GM18499 (cell line): ENCODE measurements around the gene STRIP1.

Experiments used
- ATAC-seq: cut with Tn5 transposase; IDR thresholded peaks from one replicate; pipeline ENCODE4 v1.9.1; 2021; ENCODE audit warnings: moderate number of reproducible peaks; ENCODE audit not compliant: insufficient read depth, unreplicated experiment

Gene STRIP1

GRCh38 chr1:110088739-110089316 lies 54.4 kb downstream of the STRIP1 start:
- ATAC-seq, result no peak

GRCh38 chr1:110089561-110090275 lies 55.3 kb downstream of the STRIP1 start:
- ATAC-seq, result no peak

GRCh38 chr1:110091381-110091780 lies 57.0 kb downstream of the STRIP1 start:
- ATAC-seq, result no peak

- no peak for ATAC-seq
These were observed 57.4 kb downstream of the STRIP1 start for GRCh38 chr1:110091791-110092190.

- no peak for ATAC-seq
These were observed 58.6 kb downstream of the STRIP1 start for GRCh38 chr1:110092991-110093390.

GRCh38 chr1:110094931-110095654 lies 60.7 kb downstream of the STRIP1 start:
- no peak for ATAC-seq

GRCh38 chr1:110097507-110098221 lies 63.2 kb downstream of the STRIP1 start:
- no peak for ATAC-seq

GRCh38 chr1:110098222-110099026 lies 64.0 kb downstream of the STRIP1 start:
- no peak for ATAC-seq

- no peak for ATAC-seq
These were observed 65.9 kb downstream of the STRIP1 start for GRCh38 chr1:110100335-110100734.

GRCh38 chr1:110102081-110102480 lies 67.7 kb downstream of the STRIP1 start:
- ATAC-seq, result no peak
